Endothelial cell of umbilical vein (primary cell): ENCODE results near the gene PRMT7. TPM values are rescaled to one million over a fixed set of nuclear protein-coding genes. Genes with fewer than 3 reads are reported as not detected.

ENCODE experiments used
- BruUV-seq: library from RNA; stranded (reverse); fragments of 400-500 nt; replicated peaks from 2 replicates; lab custom pipeline; 2021; lab: Mats Ljungman, UMichigan
- CTCF ChIA-PET: fragments of 300-600, 350-600 bp; sonication (Branson Sonifier 250); formaldehyde crosslinking; loops from one replicate; lab custom pipeline; 2021; ENCODE audit warnings: antibody characterized with exemption, inconsistent platforms; lab: Charles Lee
- POLR2A ChIA-PET: fragments of 300-600, 350-600 bp; sonication (Branson Sonifier 250); formaldehyde crosslinking; loops from one replicate; lab custom pipeline; 2021; ENCODE audit warnings: antibody characterized with exemption, inconsistent platforms; lab: Charles Lee
- DNase-seq: peaks from one replicate; pipeline ENCODE4 v3.0.0-alpha.2; 2011; ENCODE audit warnings: low read depth, low spot score
- FAIRE-seq: peaks from 2 replicates; lab custom pipeline; 2011; peaks lifted over from hg19 to GRCh38; lab: Jason Lieb, UNC
- H2AFZ ChIP-seq: 2 replicates; pipeline ENCODE4 v1.6.0; 2012; ENCODE audit warnings: low read depth, low read length, control low read depth, inconsistent platforms
- H3K27ac ChIP-seq: 2 replicates; pipeline ENCODE4 v1.5.1; 2011; ENCODE audit warnings: low read depth, mild to moderate bottlenecking, control low read depth, low read length, moderate library complexity; ENCODE audit not compliant: insufficient read depth
- H3K27me3 ChIP-seq, 2 experiments: 2 replicates each; pipeline versions ENCODE4 v1.6.0 to v1.6.1; 2011; ENCODE audit warnings: low read length in 2 of 2, mixed read lengths in 1 of 2; ENCODE audit not compliant: control insufficient read depth in 2 of 2, insufficient read depth in 2 of 2
- H3K36me3 ChIP-seq, 2 experiments: 2 replicates in 1 of 2; 3 replicates in 1 of 2; pipeline ENCODE4 v1.5.1; 2011; ENCODE audit warnings: low read length in 2 of 2, mild to moderate bottlenecking in 1 of 2, moderate library complexity in 1 of 2; ENCODE audit not compliant: control insufficient read depth in 2 of 2, insufficient read depth in 2 of 2; ENCODE audit errors: extremely low read depth in 1 of 2
- H3K4me1 ChIP-seq: 3 replicates; pipeline ENCODE4 v1.5.1; 2011; ENCODE audit warnings: mild to moderate bottlenecking, low read length; ENCODE audit not compliant: control insufficient read depth, insufficient read depth; ENCODE audit errors: extremely low read depth
- H3K4me2 ChIP-seq: 2 replicates; pipeline ENCODE4 v1.6.1; 2011; ENCODE audit warnings: low read length, control low read depth, mixed read lengths; ENCODE audit not compliant: insufficient read depth
- H3K4me3 ChIP-seq, 3 experiments: fragments of 200-600 bp in 1 of 3; sonication (generic), shearing (Covaris generic) in 1 of 3; replicated peaks in 1 of 3; 2 replicates each; pipeline ENCODE4 v1.5.1; 2011 to 2016; ENCODE audit warnings: control low read depth in 3 of 3, low read length in 3 of 3, mild to moderate bottlenecking in 2 of 3, inconsistent platforms in 1 of 3, low read depth in 1 of 3, moderate library complexity in 1 of 3; ENCODE audit not compliant: insufficient read depth in 1 of 3
- H3K79me2 ChIP-seq: 2 replicates; pipeline ENCODE4 v1.6.0; 2012; ENCODE audit warnings: low read length, inconsistent platforms; ENCODE audit not compliant: control insufficient read depth, insufficient read depth
- H3K9ac ChIP-seq: replicated peaks from 2 replicates; pipeline ENCODE3; 2011; ENCODE audit warnings: low read length, control low read depth; ENCODE audit not compliant: insufficient read depth; ENCODE audit errors: extremely low read depth
- H3K9me1 ChIP-seq: replicated peaks from 3 replicates; pipeline ENCODE4 v1.6.0; 2011; ENCODE audit warnings: mild to moderate bottlenecking, low read length; ENCODE audit not compliant: control insufficient read depth, insufficient read depth; ENCODE audit errors: extremely low read depth
- H3K9me3 ChIP-seq: replicated peaks from 2 replicates; pipeline ENCODE4 v1.5.1; 2012; ENCODE audit warnings: low read length, inconsistent platforms; ENCODE audit not compliant: control insufficient read depth, insufficient read depth
- H4K20me1 ChIP-seq: replicated peaks from 2 replicates; pipeline ENCODE3; 2011; ENCODE audit warnings: mild to moderate bottlenecking, low read length; ENCODE audit not compliant: control insufficient read depth, insufficient read depth; ENCODE audit errors: extremely low read depth
- CTCF ChIP-seq, 2 donors: IDR thresholded peaks; 1 replicate in 1 of 2; 2 replicates in 1 of 2; pipeline ENCODE4 v1.5.1; 2011; ENCODE audit warnings: low read length in 2 of 2, mild to moderate bottlenecking in 2 of 2, moderate library complexity in 2 of 2, control low read depth in 1 of 2, inconsistent platforms in 1 of 2, low read depth in 1 of 2; ENCODE audit not compliant: insufficient read depth in 1 of 2; ENCODE audit errors: extremely low read depth in 1 of 2
- EZH2 ChIP-seq: IDR thresholded peaks from 2 replicates; pipeline ENCODE4 v1.6.1; 2012; ENCODE audit warnings: borderline replicate concordance, low read depth, mild to moderate bottlenecking, moderate library complexity, low read length, inconsistent platforms; ENCODE audit not compliant: severe bottlenecking
- FOS ChIP-seq: IDR thresholded peaks from 2 replicates; pipeline ENCODE4 v1.6.1; 2011; ENCODE audit warnings: mild to moderate bottlenecking, low read length, moderate library complexity, borderline replicate concordance; ENCODE audit not compliant: insufficient read depth
- GATA2 ChIP-seq: IDR thresholded peaks from 2 replicates; pipeline ENCODE4 v1.7.0; 2011; ENCODE audit warnings: low read depth, mild to moderate bottlenecking, moderate library complexity, mixed read lengths, low read length; ENCODE audit not compliant: insufficient read length, insufficient read depth
- JUN ChIP-seq: IDR thresholded peaks from 2 replicates; pipeline ENCODE4 v1.6.1; 2011; ENCODE audit warnings: borderline replicate concordance, low read depth; ENCODE audit not compliant: insufficient read length, insufficient read depth
- MYC ChIP-seq: IDR thresholded peaks from one replicate; pipeline ENCODE4 v1.6.1; 2011; ENCODE audit warnings: mild to moderate bottlenecking, low read depth, low read length
- POLR2A ChIP-seq: IDR thresholded peaks from 2 replicates; pipeline ENCODE4 v1.6.1; 2012; ENCODE audit warnings: low read depth, mild to moderate bottlenecking, control low read depth, low read length
- POLR2AphosphoS5 ChIP-seq: IDR thresholded peaks from 2 replicates; pipeline ENCODE4 v1.6.1; 2012; ENCODE audit warnings: low read depth, mild to moderate bottlenecking, control low read depth, low read length, moderate library complexity; ENCODE audit not compliant: insufficient read depth
- dilution Hi-C: fragments of 300-500 bp; cut with MboI; formaldehyde crosslinking; loops from one replicate; pipeline ENCODE4 v1.15.0; 2019; ENCODE audit warnings: low sequenced_read_pairs; ENCODE audit not compliant: extremely low pct_ligation_motif_present
- intact Hi-C: fragments of 100-400 bp; cut with micrococcal nuclease; formaldehyde crosslinking; loops from one replicate; pipeline ENCODE4 v1.10.0; 2022
- polyA plus RNA-seq, 4 experiments: library from polyadenylated mRNA; depleted of rRNA in 3 of 4; stranded (reverse) in 3 of 4; unstranded in 1 of 4; fragments of >200 nt; gene quantifications; 2 replicates each; pipeline versions ENCODE4 v1.2.1 to v1.2.3, GENCODE V29; 2011 to 2012; ENCODE audit warnings: missing spikeins in 1 of 4
- total RNA-seq: library from RNA; stranded (reverse); gene quantifications from 2 replicates; pipeline ENCODE4 v1.2.3, GENCODE V29; 2021
- TF ChIP-seq, protein P1 (sequence below): IDR thresholded peaks from 2 replicates; pipeline ENCODE4 v1.6.1; 2011; ENCODE audit not compliant: insufficient read depth, insufficient read length

The PRMT7 gene
- total and polyA plus RNA-seq, 2 donors (not counting 3 experiments of a cell fraction or from before 2014, with no cell fraction given) = 43.4 to 57.9 TPM

DNA sequence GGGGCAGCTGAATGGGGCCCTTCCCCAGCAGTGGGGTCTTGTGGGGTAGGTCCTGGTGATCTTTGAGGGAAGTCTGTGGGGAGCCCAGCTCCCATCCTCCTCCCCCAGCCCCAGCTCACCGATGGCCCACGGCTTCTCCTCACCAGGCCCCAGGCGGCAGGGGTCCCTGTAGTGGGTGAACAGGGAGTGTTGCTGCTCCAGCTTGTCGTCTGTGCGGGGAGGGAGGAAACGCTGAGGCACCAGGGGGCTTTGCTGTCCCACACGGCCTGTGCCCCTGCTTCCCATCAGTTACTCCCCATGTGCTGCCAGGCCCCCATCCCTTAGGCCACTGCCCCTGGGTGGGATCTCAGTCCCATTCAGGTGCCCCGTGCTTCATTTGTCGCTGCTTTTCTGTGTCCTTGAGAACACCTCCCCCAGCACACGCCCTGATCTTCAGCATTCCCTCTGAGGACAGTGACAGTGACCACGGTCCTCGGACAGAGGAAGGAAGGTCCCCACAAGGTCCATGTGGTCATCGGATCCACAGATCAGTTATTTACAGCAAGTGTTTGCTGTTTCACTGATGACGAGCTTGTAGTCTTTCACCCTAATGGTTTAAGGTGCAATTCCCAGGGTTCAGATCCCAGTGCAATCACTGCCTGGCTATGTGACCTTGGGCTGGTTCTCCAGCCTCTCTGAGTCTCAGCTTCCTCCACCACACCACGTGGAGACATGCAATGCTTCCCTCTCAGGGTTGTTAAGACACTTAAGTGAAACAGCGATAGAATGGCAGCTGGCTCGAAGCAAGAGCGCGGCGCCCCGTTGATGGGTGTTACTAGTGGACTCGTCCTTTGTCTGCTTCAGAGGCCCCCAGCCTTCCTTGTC lies 53.1 kb downstream of the PRMT7 start:
- H3K27ac ChIP-seq = no peak overlapping the region
- TF ChIP-seq, protein P1, sequence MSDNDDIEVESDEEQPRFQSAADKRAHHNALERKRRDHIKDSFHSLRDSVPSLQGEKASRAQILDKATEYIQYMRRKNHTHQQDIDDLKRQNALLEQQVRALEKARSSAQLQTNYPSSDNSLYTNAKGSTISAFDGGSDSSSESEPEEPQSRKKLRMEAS = no peak
- TF ChIP-seq FOS (no peak), MYC (no peak), GATA2 (no peak), POLR2AphosphoS5 (no peak), JUN (no peak), EZH2 (no peak), CTCF (IDR thresholded peaks at IDR 0.05; ENCODE audit: extremely low read depth in 1 of 2, insufficient read depth in 1 of 2, low read depth in 1 of 2, low read length in 2 of 2) (no peak), POLR2A (no peak)
- no peak overlapping the region for H3K4me2 ChIP-seq
- CTCF ChIA-PET = interaction anchor here (0.6 to 1.5 kb wide), 6 partner anchors 9 to 109 kb away, joined by 3 to 4 read pairs (median 3); no protein-coding TSS in a partner anchor
- H3K4me1 ChIP-seq = no peaks in the 10 kb centered on the region
- no peaks in the 10 kb centered on the region for H3K27me3 ChIP-seq
- POLR2A ChIA-PET = no interaction called here
- intact Hi-C loops (no loop called here), dilution Hi-C loops (no loop called here)
- no peak for DNase-seq
- peaks cover 0 to 2% of the 10 kb centered on the region in 2 experiments for H3K36me3 ChIP-seq
- no peaks in the 10 kb centered on the region for H3K79me2 ChIP-seq
- H4K20me1 ChIP-seq = no peaks in the 10 kb centered on the region
- no peaks in the 10 kb centered on the region for H3K9me1 ChIP-seq
- FAIRE-seq = no peak
- no peak overlapping the region for H3K4me3 ChIP-seq
- H2AFZ ChIP-seq = no peak overlapping the region
- H3K9me3 ChIP-seq = no peaks in the 10 kb centered on the region
- BruUV-seq = no TSS peak
- H3K9ac ChIP-seq = no peak overlapping the region
